Hepatocyte (in vitro differentiated cells): ENCODE measurements around the gene LAMA3. TPM values are rescaled to one million over a fixed set of nuclear protein-coding genes. Genes with fewer than 3 reads are reported as not detected.

Experiments used
- DNase-seq: peaks from one replicate; pipeline ENCODE4 v3.0.0-alpha.2; 2016; ENCODE audit warnings: low spot score
- H2AFZ ChIP-seq: fragments of 200-600 bp; sonication (generic); 2 replicates; pipeline ENCODE4 v1.6.0; 2016; ENCODE audit warnings: antibody characterized with exemption, mild to moderate bottlenecking
- H3K27ac ChIP-seq: fragments of 200-600 bp; sonication (generic); 2 replicates; pipeline ENCODE4 v1.5.1; 2016; ENCODE audit warnings: mild to moderate bottlenecking
- H3K27me3 ChIP-seq: fragments of 200-600 bp; sonication (generic); 2 replicates; pipeline ENCODE4 v1.6.1; 2016
- H3K36me3 ChIP-seq: fragments of 200-600 bp; sonication (generic); replicated peaks from 2 replicates; pipeline ENCODE4 v1.5.1; 2016; ENCODE audit warnings: low read depth; ENCODE audit not compliant: insufficient read depth
- H3K4me1 ChIP-seq: fragments of 200-600 bp; sonication (generic); 2 replicates; pipeline ENCODE4 v1.5.1; 2016; ENCODE audit warnings: mild to moderate bottlenecking, moderate library complexity; ENCODE audit not compliant: insufficient read depth
- H3K4me2 ChIP-seq: fragments of 200-600 bp; sonication (generic); 2 replicates; pipeline ENCODE4 v1.6.0; 2016
- H3K4me3 ChIP-seq: fragments of 200-600 bp; sonication (generic); 2 replicates; pipeline ENCODE4 v1.5.1; 2016; ENCODE audit warnings: mild to moderate bottlenecking
- H3K79me2 ChIP-seq: fragments of 200-600 bp; sonication (generic); 2 replicates; pipeline ENCODE4 v1.6.0; 2017; ENCODE audit warnings: mild to moderate bottlenecking
- H3K9me2 ChIP-seq: fragments of 200-600 bp; sonication (generic); replicated peaks from 2 replicates; pipeline ENCODE4 v1.6.0; 2017; ENCODE audit warnings: mild to moderate bottlenecking; ENCODE audit not compliant: insufficient read depth
- H3K9me3 ChIP-seq: fragments of 200-600 bp; sonication (generic); 2 replicates; pipeline ENCODE4 v1.5.1; 2016; ENCODE audit warnings: low read depth, mild to moderate bottlenecking
- H4K20me1 ChIP-seq: fragments of 200-600 bp; sonication (generic); 2 replicates; pipeline ENCODE4 v1.6.0; 2016; ENCODE audit warnings: mild to moderate bottlenecking; ENCODE audit not compliant: insufficient read depth, poor library complexity, severe bottlenecking
- EZH2 ChIP-seq: fragments of 200-600 bp; sonication (generic); IDR thresholded peaks from 2 replicates; pipeline ENCODE4 v1.6.1; 2016; ENCODE audit warnings: antibody characterized with exemption, mild to moderate bottlenecking, borderline replicate concordance
- EZH2phosphoT487 ChIP-seq: fragments of 200-600 bp; sonication (generic); IDR thresholded peaks from one replicate; pipeline ENCODE4 v1.6.1; 2018; ENCODE audit warnings: antibody characterized with exemption, mild to moderate bottlenecking, low read depth, moderate library complexity; ENCODE audit not compliant: unreplicated experiment, severe bottlenecking
- WGBS: methylation state at CpG from one replicate; pipeline ENCODE4 v1.1.6; 2016; ENCODE audit warnings: low lambda C conversion rate; ENCODE audit errors: missing lambda C conversion rate; 5-methylcytosine and 5-hydroxymethylcytosine counted together
- polyA plus RNA-seq: library from polyadenylated mRNA; unstranded; fragments of >200 nt; fragmentation: Nextera tagmentation; extraction: Ambion mirVana; gene quantifications from 2 replicates; pipeline ENCODE4 v1.2.1, GENCODE V29; 2016
- total RNA-seq: library from RNA; depleted of rRNA; stranded (reverse); fragments of >200 nt; gene quantifications from 2 replicates; pipeline ENCODE4 v1.2.3, GENCODE V29; 2014
- TF ChIP-seq, protein P1 (sequence below): fragments of 200-600 bp; sonication (generic); IDR thresholded peaks from 2 replicates; pipeline ENCODE4 v1.5.1; 2016; ENCODE audit warnings: antibody characterized with exemption, mild to moderate bottlenecking; ENCODE audit not compliant: poor library complexity

LAMA3 gene
- total and polyA plus RNA-seq, 2 experiments from 2014 or later = 29.9 to 52.1 TPM

DNA sequence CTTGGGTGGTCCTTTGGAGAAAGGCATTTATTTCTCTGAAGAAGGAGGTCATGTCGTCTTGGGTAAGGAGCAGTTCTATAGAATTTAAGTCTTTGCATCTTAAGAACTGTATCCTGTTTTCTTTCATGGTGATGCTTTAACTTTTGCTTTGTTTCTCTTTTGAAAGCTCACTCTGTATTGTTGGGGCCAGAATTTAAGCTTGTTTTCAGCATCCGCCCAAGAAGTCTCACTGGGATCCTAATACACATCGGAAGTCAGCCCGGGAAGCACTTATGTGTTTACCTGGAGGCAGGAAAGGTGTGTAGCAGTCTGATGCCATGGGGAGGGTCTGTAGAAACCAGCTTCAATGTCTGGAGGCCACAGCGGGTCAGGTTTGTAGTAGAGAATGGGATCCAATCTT is 260.6 kb downstream of the LAMA3 start:
- Histone ChIP-seq H3K4me1 (no peaks in the 10 kb centered on the region), H3K9me3 (no peaks in the 10 kb centered on the region), H3K4me3 (no peak overlapping the region), H2AFZ (no peak overlapping the region), H3K27ac (no peak overlapping the region), H3K9me2 (no peaks in the 10 kb centered on the region), H3K36me3 (peaks cover 5% of the 10 kb centered on the region), H3K4me2 (no peak overlapping the region), H3K27me3 (no peaks in the 10 kb centered on the region), H4K20me1 (no peaks in the 10 kb centered on the region), H3K79me2 (no peaks in the 10 kb centered on the region)
- DNase-seq = no peak
- no peak for TF ChIP-seq EZH2phosphoT487
- TF ChIP-seq, protein P1, sequence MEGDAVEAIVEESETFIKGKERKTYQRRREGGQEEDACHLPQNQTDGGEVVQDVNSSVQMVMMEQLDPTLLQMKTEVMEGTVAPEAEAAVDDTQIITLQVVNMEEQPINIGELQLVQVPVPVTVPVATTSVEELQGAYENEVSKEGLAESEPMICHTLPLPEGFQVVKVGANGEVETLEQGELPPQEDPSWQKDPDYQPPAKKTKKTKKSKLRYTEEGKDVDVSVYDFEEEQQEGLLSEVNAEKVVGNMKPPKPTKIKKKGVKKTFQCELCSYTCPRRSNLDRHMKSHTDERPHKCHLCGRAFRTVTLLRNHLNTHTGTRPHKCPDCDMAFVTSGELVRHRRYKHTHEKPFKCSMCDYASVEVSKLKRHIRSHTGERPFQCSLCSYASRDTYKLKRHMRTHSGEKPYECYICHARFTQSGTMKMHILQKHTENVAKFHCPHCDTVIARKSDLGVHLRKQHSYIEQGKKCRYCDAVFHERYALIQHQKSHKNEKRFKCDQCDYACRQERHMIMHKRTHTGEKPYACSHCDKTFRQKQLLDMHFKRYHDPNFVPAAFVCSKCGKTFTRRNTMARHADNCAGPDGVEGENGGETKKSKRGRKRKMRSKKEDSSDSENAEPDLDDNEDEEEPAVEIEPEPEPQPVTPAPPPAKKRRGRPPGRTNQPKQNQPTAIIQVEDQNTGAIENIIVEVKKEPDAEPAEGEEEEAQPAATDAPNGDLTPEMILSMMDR = no peak
- TF ChIP-seq EZH2 = no peak
- 75% methylated on average over 5 of the region's 5 CpGs for WGBS

DNA sequence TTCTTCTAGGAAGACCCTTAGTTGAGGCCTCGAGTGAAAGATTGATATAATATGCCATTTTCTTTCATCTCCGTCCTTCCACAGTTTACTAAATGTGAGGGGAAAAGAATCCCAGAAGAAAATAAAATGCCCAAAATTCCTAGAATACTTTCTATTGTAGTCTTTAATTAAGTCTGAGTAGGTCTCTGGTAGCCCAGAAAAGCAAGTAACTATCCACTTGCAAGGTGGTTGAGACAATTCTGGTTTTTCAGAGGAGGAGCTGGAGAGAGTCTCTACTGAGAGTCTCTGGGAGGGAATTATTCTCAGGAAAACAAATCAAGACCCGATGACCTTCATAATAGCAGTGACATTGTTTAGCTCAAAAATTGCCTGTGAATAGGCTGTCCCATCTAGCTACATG is 261.4 kb downstream of the LAMA3 start:
- Histone ChIP-seq H3K4me2 (no peak overlapping the region), H3K36me3 (peaks cover 5% of the 10 kb centered on the region), H3K4me3 (no peak overlapping the region), H3K27me3 (no peaks in the 10 kb centered on the region), H3K79me2 (no peaks in the 10 kb centered on the region), H2AFZ (no peak overlapping the region), H3K4me1 (no peaks in the 10 kb centered on the region), H3K9me2 (no peaks in the 10 kb centered on the region), H3K27ac (no peak overlapping the region), H4K20me1 (no peaks in the 10 kb centered on the region), H3K9me3 (no peaks in the 10 kb centered on the region)
- 89% methylated on average over 3 of the region's 3 CpGs for WGBS
- TF ChIP-seq, protein P1 = no peak
- TF ChIP-seq EZH2 (no peak), EZH2phosphoT487 (no peak)
- no peak for DNase-seq

GRCh38 chr18:23951206-23951605 is 262.0 kb downstream of the LAMA3 start:
- WGBS = 89% methylated on average over 5 of the region's 5 CpGs
- Histone ChIP-seq H3K27ac (no peak overlapping the region), H2AFZ (no peak overlapping the region), H3K9me3 (no peaks in the 10 kb centered on the region), H3K9me2 (no peaks in the 10 kb centered on the region), H3K4me3 (no peak overlapping the region), H4K20me1 (no peaks in the 10 kb centered on the region), H3K4me2 (no peak overlapping the region), H3K79me2 (no peaks in the 10 kb centered on the region), H3K27me3 (no peaks in the 10 kb centered on the region), H3K4me1 (no peaks in the 10 kb centered on the region), H3K36me3 (peaks cover under 1% of the 10 kb centered on the region)
- no peak for DNase-seq
- TF ChIP-seq, protein P1 = no peak
- TF ChIP-seq EZH2phosphoT487 (no peak), EZH2 (no peak)

- 95% methylated on average over 2 of the region's 2 CpGs for WGBS
- no peak overlapping the region for H2AFZ ChIP-seq
- no peak overlapping the region for H3K4me3 ChIP-seq
- TF ChIP-seq EZH2 (no peak), EZH2phosphoT487 (no peak)
- TF ChIP-seq, protein P1 = no peak
- H4K20me1 ChIP-seq = no peaks in the 10 kb centered on the region
- no peak overlapping the region for H3K27ac ChIP-seq
- H3K79me2 ChIP-seq = no peaks in the 10 kb centered on the region
- no peak overlapping the region for H3K4me2 ChIP-seq
- H3K4me1 ChIP-seq = no peaks in the 10 kb centered on the region
- no peak for DNase-seq
- H3K27me3 ChIP-seq = no peaks in the 10 kb centered on the region
- no peaks in the 10 kb centered on the region for H3K9me2 ChIP-seq
- H3K36me3 ChIP-seq = no peaks in the 10 kb centered on the region
- no peaks in the 10 kb centered on the region for H3K9me3 ChIP-seq
Observed at GRCh38 chr18:23953984-23954383, 264.7 kb downstream of the LAMA3 start.
